ENCODE results near the gene COPS8. TPM values are rescaled to one million over a fixed set of nuclear protein-coding genes. Genes with fewer than 3 reads are reported as not detected.

COPS8 gene
- total and polyA plus RNA-seq, 2 of the 8 experiments (the other 6 are each of a cell fraction or from before 2014, with no cell fraction given) = 59.3 to 67.5 TPM

DNA sequence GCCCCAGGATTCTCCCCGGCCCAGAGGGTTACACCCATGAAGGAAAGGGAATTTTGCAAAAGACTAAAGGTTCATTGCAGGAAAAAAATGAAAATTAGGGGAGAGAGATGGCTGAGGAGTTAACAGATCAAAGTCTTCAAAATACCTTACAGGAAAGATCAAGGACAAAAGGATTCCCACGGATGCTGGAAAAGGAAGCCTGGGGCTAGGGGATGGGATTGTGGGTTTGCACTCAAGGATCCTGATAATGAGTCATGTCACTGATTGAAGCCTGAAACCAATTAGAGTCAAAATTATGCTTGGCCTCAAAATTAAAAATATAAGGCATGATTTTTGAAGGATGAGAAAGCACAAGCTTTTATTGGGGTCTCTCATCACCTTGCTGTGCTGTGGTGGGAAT lies 32.6 kb upstream of the COPS8 start:
- H2BK5ac ChIP-seq (ENCODE audit: low read depth, low read length) = no peak overlapping the region
- H4K5ac ChIP-seq (ENCODE audit: insufficient read length, low read depth, low read length) = no peak overlapping the region
- H3K14ac ChIP-seq (ENCODE audit: insufficient read length) = no peak overlapping the region
- no peak overlapping the region for H4K91ac ChIP-seq (replicated peaks; ENCODE audit: insufficient read length, low read length)
- DNase-seq (ENCODE audit: low read depth in 1 of 2, low spot score in 2 of 2) (no peak), FAIRE-seq (no peak)
- peaks cover 0 to 1% (median 0%) of the 10 kb centered on the region in 4 experiments; a peak in 1 of 7 replicates for H3K4me1 ChIP-seq (replicated peaks in 1 of 4; ENCODE audit: control insufficient read depth in 3 of 4, insufficient read depth in 4 of 4, low read length in 3 of 4)
- no peaks in the 10 kb centered on the region for H3K27me3 ChIP-seq (replicated peaks in 1 of 4; ENCODE audit: control insufficient read depth in 3 of 4, extremely low read depth in 1 of 4, insufficient read depth in 3 of 4, low read length in 3 of 4)
- no peak overlapping the region for H3K4me2 ChIP-seq (ENCODE audit: insufficient read depth in 1 of 2, low read depth in 2 of 2, low read length in 2 of 2)
- no peak overlapping the region for H2AK5ac ChIP-seq (ENCODE audit: low read depth, low read length)
- H3K4me3 ChIP-seq (ENCODE audit: extremely low read depth in 1 of 4, insufficient read depth in 2 of 4, low read depth in 3 of 4, low read length in 4 of 4) = no peak overlapping the region
- no peak overlapping the region for H3K9ac ChIP-seq (replicated peaks in 1 of 4; ENCODE audit: extremely low read depth in 1 of 4, low read depth in 3 of 4, low read length in 3 of 4)
- H2BK15ac ChIP-seq (ENCODE audit: low read length) = no peak overlapping the region
- no peak overlapping the region for H3K56ac ChIP-seq (replicated peaks; ENCODE audit: insufficient read length, low read depth, low read length)
- peaks cover 6 to 12% of the 10 kb centered on the region in 2 experiments; a peak in 3 of 4 replicates for H3K9me3 ChIP-seq (ENCODE audit: insufficient read depth in 2 of 2, low read depth in 1 of 2, low read length in 1 of 2)
- H2BK12ac ChIP-seq (ENCODE audit: low read depth, low read length) = no peak overlapping the region
- H3K27ac ChIP-seq (ENCODE audit: low read depth, low read length) = no peak overlapping the region
- no peak overlapping the region for H4K8ac ChIP-seq (ENCODE audit: extremely low read depth, insufficient read depth, low read length)
- H3K4ac ChIP-seq (replicated peaks; ENCODE audit: insufficient read length, low read depth, low read length) = no peak overlapping the region
- H3K23ac ChIP-seq (ENCODE audit: insufficient read length) = no peak overlapping the region
- no peaks in the 10 kb centered on the region for H3K79me1 ChIP-seq (ENCODE audit: low read depth, low read length)
- H3K18ac ChIP-seq (ENCODE audit: extremely low read depth, low read length) = no peak overlapping the region
- ChIA-PET CTCF (ENCODE audit: partially characterized antibody) (interaction anchor here (1.0 kb wide), 1 partner anchor 699 kb away, joined by 3 read pairs; no protein-coding TSS in a partner anchor), POLR2A (ENCODE audit: partially characterized antibody) (no interaction called here)
- H3K36me3 ChIP-seq (ENCODE audit: control insufficient read depth in 2 of 4, insufficient read depth in 4 of 4, low read length in 3 of 4) = no peaks in the 10 kb centered on the region
- no peaks in the 10 kb centered on the region for H3K23me2 ChIP-seq (ENCODE audit: low read depth, low read length)
- no peak overlapping the region for H2BK120ac ChIP-seq (replicated peaks; ENCODE audit: low read depth, low read length)
- 85% methylated on average over 2 of the region's 2 CpGs; no CpG with 5 or more reads in 1 of the 2 experiments for WGBS, 2 experiments (ENCODE audit: extremely low coverage in 1 of 2, insufficient coverage in 1 of 2, insufficient read length in 1 of 2, insufficient replicate concordance in 2 of 2, low coverage in 1 of 2, low lambda C conversion rate in 2 of 2, missing lambda C conversion rate in 1 of 2)
- no peaks in the 10 kb centered on the region for H3K79me2 ChIP-seq (ENCODE audit: control insufficient read depth in 1 of 2, insufficient read depth in 2 of 2, low read length in 2 of 2)
- no peak overlapping the region for H2AFZ ChIP-seq (ENCODE audit: low read length)
- H2BK20ac ChIP-seq (ENCODE audit: low read length) = no peak overlapping the region
- H4K20me1 ChIP-seq (replicated peaks in 1 of 2; ENCODE audit: control insufficient read depth in 1 of 2, insufficient read depth in 2 of 2, low read length in 2 of 2) = no peaks in the 10 kb centered on the region
- no peak for TF ChIP-seq JUND (IDR thresholded peaks at IDR 0.05; ENCODE audit: low read length)
- TF ChIP-seq CTCF (IDR thresholded peaks at IDR 0.05; ENCODE audit: control extremely low read depth in 1 of 3, insufficient read depth in 1 of 3, low read depth in 1 of 3, low read length in 3 of 3) = no peak
- TF ChIP-seq BRCA1 (IDR thresholded peaks at IDR 0.05; ENCODE audit: low read depth, low read length) = no peak
- TF ChIP-seq USF2 (IDR thresholded peaks at IDR 0.05; ENCODE audit: low read length) = no peak
- TF ChIP-seq TAF7 (optimal IDR thresholded peaks at IDR 0.05; ENCODE audit: borderline replicate concordance, low read depth, low read length) = no peak
- no peak for TF ChIP-seq GABPA (IDR thresholded peaks at IDR 0.05; ENCODE audit: borderline replicate concordance, insufficient read depth, low read length)
- no peak for TF ChIP-seq HDAC6 (IDR thresholded peaks at IDR 0.05; ENCODE audit: low read depth, low read length)
- TF ChIP-seq HDAC2 (IDR thresholded peaks at IDR 0.05; ENCODE audit: borderline replicate concordance in 1 of 2, low read depth in 2 of 2, low read length in 2 of 2) = no peak

Measured in H1 (cell line).